NT2/D1 (cell line): Measurements from ENCODE around the gene OSBPL10.

Experiments used
- DNase-seq: peaks from one replicate; pipeline ENCODE4 v3.0.0-alpha.2; 2011; ENCODE audit warnings: low read depth, low spot score
- H3K27me3 ChIP-seq: 2 replicates; pipeline ENCODE4 v1.6.0; 2011; ENCODE audit warnings: mild to moderate bottlenecking; ENCODE audit not compliant: insufficient read length, insufficient read depth
- H3K36me3 ChIP-seq: 2 replicates; pipeline ENCODE4 v1.6.1; 2011; ENCODE audit warnings: mild to moderate bottlenecking, low read length, mixed read lengths; ENCODE audit not compliant: insufficient read depth, insufficient read length
- H3K4me1 ChIP-seq: 2 replicates; pipeline ENCODE4 v1.5.1; 2011; ENCODE audit not compliant: insufficient read depth, insufficient read length
- H3K4me3 ChIP-seq: 2 replicates; pipeline ENCODE4 v1.5.1; 2011; ENCODE audit warnings: low read depth; ENCODE audit not compliant: insufficient read length
- H3K9ac ChIP-seq: 2 replicates; pipeline ENCODE4 v1.6.0; 2011; ENCODE audit warnings: low read depth; ENCODE audit not compliant: insufficient read length
- H3K9me3 ChIP-seq: 2 replicates; pipeline ENCODE4 v1.5.1; 2011; ENCODE audit warnings: mild to moderate bottlenecking, low read length; ENCODE audit not compliant: insufficient read depth
- SUZ12 ChIP-seq: IDR thresholded peaks from 2 replicates; pipeline ENCODE4 v1.6.1; 2011; ENCODE audit not compliant: insufficient read length, insufficient read depth; ENCODE audit errors: extremely low read depth
- YY1 ChIP-seq: IDR thresholded peaks from 2 replicates; pipeline ENCODE4 v1.6.1; 2011; ENCODE audit not compliant: insufficient read length, insufficient read depth
- ZNF274 ChIP-seq: IDR thresholded peaks from 2 replicates; pipeline ENCODE4 v1.6.1; 2011; ENCODE audit warnings: mild to moderate bottlenecking, low read depth, low read length

The OSBPL10 gene

GRCh38 chr3:31973837-31974236 lies 7.2 kb downstream of the OSBPL10 start:
- no peak for TF ChIP-seq SUZ12
- TF ChIP-seq ZNF274 = no peak
- no peak for TF ChIP-seq YY1
- no peaks in the 10 kb centered on the region for H3K27me3 ChIP-seq
- no peak overlapping the region for H3K4me3 ChIP-seq
- H3K9me3 ChIP-seq = no peaks in the 10 kb centered on the region
- H3K4me1 ChIP-seq = peaks cover 3% of the 10 kb centered on the region
- peaks cover 26% of the 10 kb centered on the region for H3K36me3 ChIP-seq
- no peak for DNase-seq
- no peak overlapping the region for H3K9ac ChIP-seq

- no peak for DNase-seq
- H3K36me3 ChIP-seq = peaks cover 20% of the 10 kb centered on the region
- no peak for TF ChIP-seq YY1
- TF ChIP-seq ZNF274 = no peak
- no peak for TF ChIP-seq SUZ12
- no peaks in the 10 kb centered on the region for H3K27me3 ChIP-seq
- no peaks in the 10 kb centered on the region for H3K9me3 ChIP-seq
- H3K4me1 ChIP-seq = peaks cover 3% of the 10 kb centered on the region
- H3K9ac ChIP-seq = no peak overlapping the region
- H3K4me3 ChIP-seq = no peak overlapping the region
Observed at GRCh38 chr3:31973081-31973480, 8.0 kb downstream of the OSBPL10 start.

- no peak overlapping the region for H3K9ac ChIP-seq
Observed at GRCh38 chr3:31971607-31972006, 9.5 kb downstream of the OSBPL10 start.

DNA sequence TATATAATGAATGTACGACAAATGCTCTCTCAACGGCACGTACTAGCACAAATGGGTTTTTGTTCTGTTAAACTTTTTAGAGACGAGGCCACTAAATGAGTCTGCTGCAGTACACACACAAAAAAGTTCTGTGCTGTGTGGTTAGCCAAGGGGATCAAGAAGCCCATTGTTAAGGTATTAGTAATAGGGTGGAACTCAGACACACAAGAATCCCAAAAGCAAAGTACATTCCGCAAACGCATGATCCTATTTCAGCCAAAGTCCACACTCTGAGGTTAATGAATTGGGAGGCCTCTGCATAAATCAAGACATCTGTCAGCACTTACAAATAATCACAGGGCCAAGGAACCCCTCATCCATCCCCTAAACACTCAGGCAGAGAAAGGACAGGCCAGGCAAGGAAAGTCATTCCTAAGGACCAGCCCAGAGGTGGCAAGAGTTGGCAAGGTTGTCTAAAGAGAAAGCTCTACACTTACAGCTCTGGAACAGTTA lies 12.1 kb downstream of the OSBPL10 start:
- TF ChIP-seq YY1 = no peak
- no peak for TF ChIP-seq ZNF274
- TF ChIP-seq SUZ12 = no peak
- no peak overlapping the region for H3K4me3 ChIP-seq
- H3K36me3 ChIP-seq = no peaks in the 10 kb centered on the region
- peaks cover 3% of the 10 kb centered on the region for H3K4me1 ChIP-seq
- H3K9me3 ChIP-seq = no peaks in the 10 kb centered on the region
- no peak for DNase-seq
- H3K9ac ChIP-seq = no peak overlapping the region
- H3K27me3 ChIP-seq = no peaks in the 10 kb centered on the region

More at GRCh38 chr3:31971607-31972006, 9.5 kb downstream of the OSBPL10 start:
- H3K4me1 ChIP-seq = peaks cover 3% of the 10 kb centered on the region
- no peak for DNase-seq
- H3K36me3 ChIP-seq = peaks cover 6% of the 10 kb centered on the region
- TF ChIP-seq YY1 = no peak
- no peak for TF ChIP-seq SUZ12
- TF ChIP-seq ZNF274 = no peak
- no peak overlapping the region for H3K4me3 ChIP-seq
- no peaks in the 10 kb centered on the region for H3K9me3 ChIP-seq
- H3K27me3 ChIP-seq = no peaks in the 10 kb centered on the region

- Histone ChIP-seq H3K4me1 (peaks cover 3% of the 10 kb centered on the region), H3K36me3 (no peaks in the 10 kb centered on the region), H3K27me3 (no peaks in the 10 kb centered on the region), H3K9ac (no peak overlapping the region), H3K9me3 (no peaks in the 10 kb centered on the region), H3K4me3 (no peak overlapping the region)
- no peak for DNase-seq
- TF ChIP-seq ZNF274 (no peak), YY1 (no peak), SUZ12 (no peak)
Observed at GRCh38 chr3:31968369-31968926, 12.6 kb downstream of the OSBPL10 start.

GRCh38 chr3:31967592-31967991 lies 13.5 kb downstream of the OSBPL10 start:
- DNase-seq = no peak
- no peak for TF ChIP-seq ZNF274
- no peak for TF ChIP-seq SUZ12
- no peak for TF ChIP-seq YY1
- no peak overlapping the region for H3K9ac ChIP-seq
- H3K4me3 ChIP-seq = no peak overlapping the region
- no peaks in the 10 kb centered on the region for H3K36me3 ChIP-seq
- no peaks in the 10 kb centered on the region for H3K27me3 ChIP-seq
- H3K9me3 ChIP-seq = no peaks in the 10 kb centered on the region
- peaks cover 3% of the 10 kb centered on the region for H3K4me1 ChIP-seq

DNA sequence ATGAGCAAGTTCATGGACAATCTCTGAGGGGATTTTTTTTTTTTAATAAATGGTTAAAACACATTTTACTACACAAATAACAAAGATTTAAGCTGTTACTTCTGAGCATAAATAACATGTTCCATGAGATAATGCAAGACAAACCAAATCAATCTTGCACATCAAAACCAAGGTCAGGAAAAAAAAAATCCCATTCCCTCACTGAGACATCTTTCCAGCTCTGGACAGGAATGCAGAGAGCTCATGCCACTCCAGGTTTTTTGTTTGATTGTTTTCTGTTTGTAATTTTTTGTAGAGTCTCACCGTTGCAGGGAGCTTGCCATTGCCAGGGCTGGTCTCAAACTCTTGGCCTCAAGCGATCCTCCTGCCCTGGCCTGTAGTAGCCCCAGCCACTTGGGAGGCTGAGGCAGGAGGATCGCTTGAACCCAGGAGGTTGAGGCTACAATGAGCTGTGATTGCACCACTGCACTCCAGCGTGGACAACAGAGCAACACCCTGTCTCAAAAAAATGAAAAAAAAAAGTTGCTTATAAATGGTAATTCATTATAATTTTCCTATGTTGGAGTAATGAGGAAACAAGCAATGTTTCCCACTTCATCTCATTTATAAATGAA lies 14.0 kb downstream of the OSBPL10 start:
- Histone ChIP-seq H3K9me3 (no peaks in the 10 kb centered on the region), H3K27me3 (no peaks in the 10 kb centered on the region), H3K9ac (no peak overlapping the region), H3K4me3 (no peak overlapping the region), H3K4me1 (peaks cover 3% of the 10 kb centered on the region), H3K36me3 (no peaks in the 10 kb centered on the region)
- no peak for DNase-seq
- TF ChIP-seq SUZ12 (no peak), ZNF274 (no peak)
